Bronchial epithelial cell (primary cell): ENCODE results near the gene SPEG. TPM values are rescaled to one million over a fixed set of nuclear protein-coding genes. Genes with fewer than 3 reads are reported as not detected.

Source experiments
- DNase-seq: peaks from one replicate; pipeline ENCODE4 v3.0.0-alpha.2; 2010; ENCODE audit warnings: low read depth
- FAIRE-seq: peaks from 2 replicates; lab custom pipeline; 2011; peaks lifted over from hg19 to GRCh38; lab: Jason Lieb, UNC
- H3K27me3 ChIP-seq: 2 replicates; pipeline ENCODE4 v1.5.1; 2011; ENCODE audit warnings: low read length; ENCODE audit not compliant: control insufficient read depth, insufficient read depth
- H3K36me3 ChIP-seq: 2 replicates; pipeline ENCODE4 v1.5.1; 2011; ENCODE audit warnings: low read length; ENCODE audit not compliant: control insufficient read depth, insufficient read depth
- H3K4me3 ChIP-seq: 2 replicates; pipeline ENCODE4 v1.5.1; 2011; ENCODE audit warnings: mild to moderate bottlenecking, low read depth, low read length, control low read depth
- CTCF ChIP-seq: IDR thresholded peaks from 2 replicates; pipeline ENCODE4 v1.5.1; 2011; ENCODE audit warnings: mild to moderate bottlenecking, moderate library complexity, low read length, control low read depth, inconsistent platforms; ENCODE audit not compliant: insufficient read depth, severe bottlenecking
- total RNA-seq: library from RNA; depleted of rRNA; stranded (reverse); fragments of >200 nt; gene quantifications from 2 replicates; pipeline ENCODE4 v1.2.1, GENCODE V29; 2014

The SPEG gene
- total RNA-seq, 1 donor from 2014 or later, result 1.8 TPM

GRCh38 chr2:219460424-219460926, 25.8 kb downstream of the SPEG start:
- no peak for DNase-seq
- Histone ChIP-seq H3K36me3 (peaks cover 1% of the 10 kb centered on the region), H3K4me3 (no peak overlapping the region), H3K27me3 (no peaks in the 10 kb centered on the region)
- FAIRE-seq, result no peak
- no peak for TF ChIP-seq CTCF

- TF ChIP-seq CTCF, result no peak
- Histone ChIP-seq H3K36me3 (peaks cover 1% of the 10 kb centered on the region), H3K27me3 (no peaks in the 10 kb centered on the region), H3K4me3 (no peak overlapping the region)
- no peak for DNase-seq
- FAIRE-seq, result no peak
These were observed 26.4 kb downstream of the SPEG start for GRCh38 chr2:219461047-219461514.

GRCh38 chr2:219461669-219462068, 27.0 kb downstream of the SPEG start:
- FAIRE-seq, result no peak
- peaks cover 1% of the 10 kb centered on the region for H3K36me3 ChIP-seq
- no peak for TF ChIP-seq CTCF
- H3K27me3 ChIP-seq, result no peaks in the 10 kb centered on the region
- H3K4me3 ChIP-seq, result no peak overlapping the region
- no peak for DNase-seq

GRCh38 chr2:219462349-219462748, 27.7 kb downstream of the SPEG start:
- peaks cover 1% of the 10 kb centered on the region for H3K36me3 ChIP-seq
- no peak for TF ChIP-seq CTCF
- no peak for FAIRE-seq

GRCh38 chr2:219464286-219465032, 29.8 kb downstream of the SPEG start:
- no peak for FAIRE-seq
- Histone ChIP-seq H3K36me3 (peaks cover 1% of the 10 kb centered on the region), H3K4me3 (no peak overlapping the region), H3K27me3 (no peaks in the 10 kb centered on the region)
- no peak for TF ChIP-seq CTCF
- DNase-seq, result no peak

More at GRCh38 chr2:219462349-219462748, 27.7 kb downstream of the SPEG start:
- no peak for DNase-seq
- no peaks in the 10 kb centered on the region for H3K27me3 ChIP-seq
- no peak overlapping the region for H3K4me3 ChIP-seq
